GM12873 (cell line): ENCODE measurements around the gene HCLS1.

Experiments
- CTCF ChIP-seq: IDR thresholded peaks from 2 replicates; pipeline ENCODE4 v1.5.1; 2012; ENCODE audit warnings: low read depth, mild to moderate bottlenecking, moderate library complexity, low read length, control low read depth; ENCODE audit not compliant: insufficient read depth; ENCODE audit errors: missing control alignments

Gene HCLS1

GRCh38 chr3:121592856-121593702 lies 67.6 kb downstream of the HCLS1 start, which contains the start of gene FBXO40:
FBXO40 (plus strand) TSS chr3:121593379; CDS start chr3:121620576, 27,197 bp downstream.
- no peak for TF ChIP-seq CTCF

- no peak for TF ChIP-seq CTCF
Observed at GRCh38 chr3:121584418-121584817, 76.3 kb downstream of the HCLS1 start.

- no peak for TF ChIP-seq CTCF
Observed at GRCh38 chr3:121581691-121582090, 79.0 kb downstream of the HCLS1 start.
